ENCODE data around the gene ETFRF1.

GRCh38 chr12:25236626-25237025 is 41.6 kb downstream of the ETFRF1 start:
- TF ChIP-seq POLR2AphosphoS5 (IDR thresholded peaks at IDR 0.05; ENCODE audit: low read depth) = no peak
- TF ChIP-seq, protein P1, sequence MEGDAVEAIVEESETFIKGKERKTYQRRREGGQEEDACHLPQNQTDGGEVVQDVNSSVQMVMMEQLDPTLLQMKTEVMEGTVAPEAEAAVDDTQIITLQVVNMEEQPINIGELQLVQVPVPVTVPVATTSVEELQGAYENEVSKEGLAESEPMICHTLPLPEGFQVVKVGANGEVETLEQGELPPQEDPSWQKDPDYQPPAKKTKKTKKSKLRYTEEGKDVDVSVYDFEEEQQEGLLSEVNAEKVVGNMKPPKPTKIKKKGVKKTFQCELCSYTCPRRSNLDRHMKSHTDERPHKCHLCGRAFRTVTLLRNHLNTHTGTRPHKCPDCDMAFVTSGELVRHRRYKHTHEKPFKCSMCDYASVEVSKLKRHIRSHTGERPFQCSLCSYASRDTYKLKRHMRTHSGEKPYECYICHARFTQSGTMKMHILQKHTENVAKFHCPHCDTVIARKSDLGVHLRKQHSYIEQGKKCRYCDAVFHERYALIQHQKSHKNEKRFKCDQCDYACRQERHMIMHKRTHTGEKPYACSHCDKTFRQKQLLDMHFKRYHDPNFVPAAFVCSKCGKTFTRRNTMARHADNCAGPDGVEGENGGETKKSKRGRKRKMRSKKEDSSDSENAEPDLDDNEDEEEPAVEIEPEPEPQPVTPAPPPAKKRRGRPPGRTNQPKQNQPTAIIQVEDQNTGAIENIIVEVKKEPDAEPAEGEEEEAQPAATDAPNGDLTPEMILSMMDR (IDR thresholded peaks at IDR 0.05; ENCODE audit: insufficient read depth, low read length) = no peak
- TF ChIP-seq GABPA (IDR thresholded peaks at IDR 0.05; ENCODE audit: low read depth) = no peak
- TF ChIP-seq, protein P2, sequence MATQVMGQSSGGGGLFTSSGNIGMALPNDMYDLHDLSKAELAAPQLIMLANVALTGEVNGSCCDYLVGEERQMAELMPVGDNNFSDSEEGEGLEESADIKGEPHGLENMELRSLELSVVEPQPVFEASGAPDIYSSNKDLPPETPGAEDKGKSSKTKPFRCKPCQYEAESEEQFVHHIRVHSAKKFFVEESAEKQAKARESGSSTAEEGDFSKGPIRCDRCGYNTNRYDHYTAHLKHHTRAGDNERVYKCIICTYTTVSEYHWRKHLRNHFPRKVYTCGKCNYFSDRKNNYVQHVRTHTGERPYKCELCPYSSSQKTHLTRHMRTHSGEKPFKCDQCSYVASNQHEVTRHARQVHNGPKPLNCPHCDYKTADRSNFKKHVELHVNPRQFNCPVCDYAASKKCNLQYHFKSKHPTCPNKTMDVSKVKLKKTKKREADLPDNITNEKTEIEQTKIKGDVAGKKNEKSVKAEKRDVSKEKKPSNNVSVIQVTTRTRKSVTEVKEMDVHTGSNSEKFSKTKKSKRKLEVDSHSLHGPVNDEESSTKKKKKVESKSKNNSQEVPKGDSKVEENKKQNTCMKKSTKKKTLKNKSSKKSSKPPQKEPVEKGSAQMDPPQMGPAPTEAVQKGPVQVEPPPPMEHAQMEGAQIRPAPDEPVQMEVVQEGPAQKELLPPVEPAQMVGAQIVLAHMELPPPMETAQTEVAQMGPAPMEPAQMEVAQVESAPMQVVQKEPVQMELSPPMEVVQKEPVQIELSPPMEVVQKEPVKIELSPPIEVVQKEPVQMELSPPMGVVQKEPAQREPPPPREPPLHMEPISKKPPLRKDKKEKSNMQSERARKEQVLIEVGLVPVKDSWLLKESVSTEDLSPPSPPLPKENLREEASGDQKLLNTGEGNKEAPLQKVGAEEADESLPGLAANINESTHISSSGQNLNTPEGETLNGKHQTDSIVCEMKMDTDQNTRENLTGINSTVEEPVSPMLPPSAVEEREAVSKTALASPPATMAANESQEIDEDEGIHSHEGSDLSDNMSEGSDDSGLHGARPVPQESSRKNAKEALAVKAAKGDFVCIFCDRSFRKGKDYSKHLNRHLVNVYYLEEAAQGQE (IDR thresholded peaks at IDR 0.05; ENCODE audit: insufficient replicate concordance, low read depth) = no peak
- TF ChIP-seq SPI1 (IDR thresholded peaks at IDR 0.05; ENCODE audit: borderline replicate concordance, low read depth) = no peak

Data from HL-60 (cell line).